ENCODE results near the gene ARSG. TPM values are rescaled to one million over a fixed set of nuclear protein-coding genes. Genes with fewer than 3 reads are reported as not detected.

The ARSG gene
- total and polyA plus RNA-seq, 9 of the 15 experiments (the other 6 are each of a cell fraction or from before 2014, with no cell fraction given) = 1.0 to 5.6 (median 1.8) TPM

- no peak for TF ChIP-seq THRB (CRISPR knock-in tag; conservative IDR thresholded peaks at IDR 0.05)
Measured at GRCh38 chr17:68318103-68318991, 27.1 kb downstream of the ARSG start (continued).

- H3K79me2 ChIP-seq (ENCODE audit: control insufficient read depth, insufficient read depth, low read length) = no peaks in the 10 kb centered on the region
- H3K4me3 ChIP-seq = no peak overlapping the region
- no peak overlapping the region for H3K4me2 ChIP-seq (ENCODE audit: insufficient read depth, low read length)
- TF ChIP-seq ZNF395 (CRISPR knock-in tag; IDR thresholded peaks at IDR 0.05) (no peak), PTBP1 (IDR thresholded peaks at IDR 0.05; ENCODE audit: low read depth, low read length) (no peak), ADNP (tag; IDR thresholded peaks at IDR 0.05) (no peak)
- intact Hi-C loops (cut with micrococcal nuclease) = no loop called here
- WGBS (ENCODE audit: insufficient coverage, low coverage, missing lambda C conversion rate) = 3% methylated on average over 12 of the region's 12 CpGs
- no peaks in the 10 kb centered on the region for H4K20me1 ChIP-seq (replicated peaks; ENCODE audit: control insufficient read depth, insufficient read depth, low read length)
- no peak overlapping the region for H3K27ac ChIP-seq (ENCODE audit: extremely low read depth, low read depth, low read length)
- in situ Hi-C loops (cut with MboI) = no loop called here
- POLR2A ChIA-PET = no interaction called here
- FAIRE-seq = no peak
- CTCF ChIA-PET (ENCODE audit: low intra/inter-chr PET ratio) = no interaction called here
- H2AFZ ChIP-seq (ENCODE audit: low read depth, low read length) = no peak overlapping the region
- H3K9me1 ChIP-seq (ENCODE audit: control insufficient read depth, insufficient read depth, low read length) = no peaks in the 10 kb centered on the region
- BruUV-seq (replicated peaks) = no TSS peak
- H3K36me3 ChIP-seq (ENCODE audit: control insufficient read depth, insufficient read depth, low read length) = no peaks in the 10 kb centered on the region
- DNase-seq (ENCODE audit: extremely low read depth in 1 of 4, low spot score in 3 of 4) = no peak
- ATAC-seq = no peak
- no peaks in the 10 kb centered on the region for H3K9me3 ChIP-seq (replicated peaks; ENCODE audit: control insufficient read depth, insufficient read depth, low read depth, low read length)
- no peaks in the 10 kb centered on the region for H3K4me1 ChIP-seq (replicated peaks in 1 of 2; ENCODE audit: control insufficient read depth in 2 of 2, insufficient read depth in 2 of 2, low read length in 2 of 2)
- no peak overlapping the region for H3K9ac ChIP-seq (ENCODE audit: insufficient read depth in 1 of 2, low read depth in 2 of 2, low read length in 2 of 2)
- peaks cover 23 to 46% of the 10 kb centered on the region in 2 experiments for H3K27me3 ChIP-seq (ENCODE audit: control insufficient read depth in 2 of 2, insufficient read depth in 2 of 2, low read length in 2 of 2)
Measured at GRCh38 chr17:68319410-68320162, 28.3 kb downstream of the ARSG start.
